Measurements from ENCODE around the gene ENOX1.

The ENOX1 gene

GRCh38 chr13:43301346-43301969, 485.3 kb downstream of the ENOX1 start:
- no peak for DNase-seq

DNA sequence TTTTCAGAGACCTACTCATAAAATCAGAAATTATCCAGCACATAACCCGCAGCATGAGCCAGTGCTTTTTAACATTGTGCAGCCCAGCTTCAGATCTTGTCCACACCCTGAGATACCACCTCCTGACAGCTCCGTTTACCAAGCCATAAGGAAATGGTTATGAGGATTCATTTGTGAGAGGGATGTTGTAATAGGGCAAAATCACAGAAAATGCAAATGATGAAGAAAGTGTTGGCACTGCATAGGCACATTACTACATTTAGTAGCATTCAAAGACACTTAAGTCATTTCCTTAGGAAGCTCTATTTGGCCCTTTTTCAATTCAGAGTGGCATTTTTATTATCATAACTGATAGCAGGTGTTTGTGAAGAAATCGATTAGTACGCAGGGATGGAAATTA, 485.9 kb downstream of the ENOX1 start:
- DNase-seq = no peak

GRCh38 chr13:43299374-43299773, 487.4 kb downstream of the ENOX1 start:
- no peak for DNase-seq

DNA sequence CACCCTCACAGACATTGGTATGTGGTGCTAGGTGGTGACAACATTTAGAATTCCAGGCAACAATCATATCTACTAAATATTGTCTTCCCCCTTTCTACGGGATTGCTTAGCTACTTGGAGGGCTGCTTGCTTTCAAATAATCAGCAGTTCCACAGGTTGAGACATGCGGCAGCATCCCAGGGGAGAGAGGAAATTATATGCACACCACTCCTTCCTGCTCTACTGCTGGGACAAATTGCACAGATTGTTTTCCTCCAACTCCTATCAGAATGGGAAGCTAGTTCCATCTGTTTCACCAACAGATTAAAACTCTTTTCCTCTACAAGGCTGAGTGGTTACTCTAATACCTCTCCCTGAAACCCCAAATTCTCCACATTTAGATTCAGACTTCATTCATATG, 488.0 kb downstream of the ENOX1 start:
- no peak for DNase-seq

DNA sequence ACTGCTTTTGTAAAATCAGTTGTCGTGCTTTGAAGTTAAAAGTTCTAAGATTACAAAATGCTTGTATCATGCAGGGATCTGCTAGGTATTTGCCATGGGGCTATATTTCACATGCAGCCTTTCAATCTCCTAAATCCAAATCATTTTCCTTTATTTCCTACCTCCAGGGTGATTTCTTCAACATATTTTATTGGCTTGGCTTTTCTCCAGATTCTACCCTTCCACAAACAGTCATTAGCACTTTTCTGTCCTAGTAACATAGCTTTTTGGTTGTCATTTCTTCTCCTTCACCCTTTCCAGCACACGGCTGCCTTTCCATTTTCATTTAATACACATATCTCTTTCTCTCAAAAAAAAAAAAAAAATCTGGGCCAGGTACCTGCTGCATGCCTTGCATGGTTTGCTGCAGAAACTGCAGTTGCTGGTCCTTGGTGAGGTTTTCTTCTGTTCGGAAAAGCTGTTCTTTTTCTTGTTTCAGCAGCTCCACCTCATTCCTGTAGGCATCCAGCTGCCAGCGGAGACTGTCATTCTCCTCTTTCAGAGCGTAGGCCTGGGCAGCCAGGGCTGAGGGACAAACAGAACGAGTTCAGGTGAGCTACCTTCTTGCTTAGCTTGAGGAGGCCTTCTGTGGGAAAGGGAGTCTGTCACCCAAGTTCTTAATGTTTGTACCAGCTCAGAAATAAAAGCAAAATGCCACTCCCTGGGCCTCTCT, 488.6 kb downstream of the ENOX1 start:
- no peak for DNase-seq

DNA sequence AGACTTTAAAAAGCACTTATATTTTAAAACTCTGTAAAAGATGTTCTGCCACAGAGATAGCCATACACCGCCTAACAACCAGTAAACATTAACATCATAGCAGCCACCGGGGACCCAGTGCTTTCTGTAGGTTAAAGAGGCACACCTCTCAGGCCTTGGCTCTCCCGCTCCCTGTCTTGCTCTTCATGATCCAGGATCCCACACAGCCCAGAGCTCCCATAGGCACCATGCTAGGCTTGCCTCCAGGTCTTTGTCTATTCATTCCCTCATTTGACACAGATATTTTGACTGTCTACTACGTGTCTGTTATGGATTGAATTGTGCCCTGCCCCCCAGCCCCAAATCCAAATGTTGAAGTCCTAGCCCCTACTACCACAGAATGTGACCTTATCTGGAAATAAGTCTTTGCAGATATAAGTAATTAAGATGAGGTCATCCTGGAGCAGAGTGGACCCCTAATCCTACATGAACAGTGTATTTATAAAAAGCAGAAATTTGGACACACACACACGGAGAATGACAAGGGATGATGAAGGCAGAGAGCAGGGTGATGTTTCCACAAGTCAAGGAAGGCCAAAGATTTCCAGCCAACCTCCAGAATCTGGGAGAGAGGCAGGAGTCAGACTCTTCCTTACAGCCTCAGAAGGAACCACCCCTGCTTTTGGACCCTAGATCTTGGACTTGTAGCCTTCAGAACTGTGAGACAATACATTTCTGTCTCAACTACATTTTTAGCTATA, 490.8 kb downstream of the ENOX1 start:
- no peak for DNase-seq

GRCh38 chr13:43295321-43295720, 491.5 kb downstream of the ENOX1 start:
- no peak for DNase-seq

DNA sequence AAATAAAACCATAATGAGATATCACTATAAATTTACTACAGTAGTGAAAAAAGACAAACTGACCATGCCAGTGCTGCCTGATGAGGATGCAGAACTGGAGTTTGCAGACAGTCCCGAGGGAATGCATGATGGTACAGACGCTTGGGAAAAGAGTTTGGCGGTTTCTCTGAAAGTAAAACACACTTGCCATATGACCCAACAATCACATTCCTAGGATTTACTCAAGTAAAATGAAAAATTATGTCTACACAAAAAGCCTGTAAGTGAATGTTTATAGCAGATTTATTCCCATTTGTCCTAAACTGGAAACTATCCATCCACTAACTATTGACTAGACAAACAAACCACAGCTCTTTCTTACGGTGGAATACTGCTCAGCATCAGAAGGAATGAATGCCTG, 492.4 kb downstream of the ENOX1 start:
- DNase-seq = no peak

GRCh38 chr13:43293986-43294385, 492.8 kb downstream of the ENOX1 start:
- DNase-seq = no peak

DNA sequence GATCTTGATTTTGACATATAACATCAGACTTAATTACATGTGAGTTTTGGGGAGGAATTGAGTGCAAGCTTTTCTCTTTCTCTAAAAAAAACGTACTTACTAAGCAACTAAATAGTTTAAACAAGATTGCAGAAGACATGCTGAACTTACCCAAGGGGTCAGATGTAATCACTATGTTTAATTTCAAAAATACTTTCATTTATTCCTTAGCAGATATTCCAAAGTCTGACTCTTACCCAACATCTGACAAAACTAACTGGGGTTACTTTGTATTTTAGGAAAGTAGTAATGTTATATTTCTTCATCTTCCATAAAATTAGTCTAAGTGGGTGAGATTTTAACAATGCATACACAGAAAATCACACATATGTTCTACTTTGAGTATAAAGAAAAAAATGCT, 493.2 kb downstream of the ENOX1 start:
- no peak for DNase-seq

GRCh38 chr13:43293008-43293407, 493.8 kb downstream of the ENOX1 start:
- no peak for DNase-seq

- no peak for DNase-seq
Observed at GRCh38 chr13:43291287-43292060, 495.3 kb downstream of the ENOX1 start.

DNA sequence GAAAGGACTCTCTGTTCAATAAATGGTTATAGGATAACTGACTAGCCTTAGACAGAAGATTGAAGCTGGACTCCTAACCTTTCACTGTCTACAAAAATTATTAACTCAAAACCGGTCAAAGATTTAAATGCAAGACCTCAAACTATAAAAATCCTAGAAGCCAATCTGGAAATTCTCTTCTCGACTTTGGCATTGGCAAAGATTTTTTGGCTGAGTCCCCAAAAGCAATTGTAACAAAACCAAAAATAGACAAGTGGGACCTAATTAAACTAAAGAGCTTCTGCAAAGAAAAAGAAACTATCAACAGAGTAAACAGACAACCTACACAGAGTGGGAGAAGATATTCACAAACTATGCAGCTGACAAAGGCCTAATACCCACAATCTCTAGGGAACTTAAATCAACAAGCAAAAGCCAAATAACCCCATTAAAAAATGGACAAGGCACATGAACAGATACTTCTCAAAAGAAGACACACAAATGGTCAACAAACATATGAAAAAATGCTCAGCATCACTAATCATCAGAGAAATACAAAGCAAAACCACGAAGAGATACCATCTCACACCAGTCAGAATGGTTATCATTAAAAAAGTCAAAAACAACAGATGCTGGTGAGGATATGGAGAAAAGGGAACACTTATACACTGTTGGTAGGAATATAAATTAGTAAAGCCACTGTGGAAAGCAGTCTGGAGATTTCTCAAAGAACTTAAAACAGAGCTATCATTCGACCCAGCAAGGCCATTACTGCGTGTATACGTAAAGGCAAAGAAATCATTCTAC, 497.1 kb downstream of the ENOX1 start:
- no peak for DNase-seq

DNA sequence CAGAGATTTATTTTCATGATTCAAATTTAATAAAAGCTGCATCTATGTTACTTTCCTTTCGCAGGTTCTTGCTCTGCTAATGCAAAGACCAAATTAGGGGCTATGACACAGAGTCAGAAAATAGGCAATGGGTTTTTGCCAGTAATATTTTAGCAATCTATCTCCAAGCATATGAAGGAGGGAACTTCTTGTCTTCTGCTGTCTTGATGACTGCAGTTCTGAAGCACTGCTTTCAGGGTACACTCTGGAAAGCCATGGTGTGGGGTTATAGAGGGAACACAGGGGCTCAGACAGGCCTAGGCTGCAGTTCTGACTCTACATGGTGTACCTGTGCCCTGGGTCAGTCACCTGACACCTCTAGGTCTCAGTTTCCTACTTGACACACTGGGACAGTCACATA, 500.0 kb downstream of the ENOX1 start:
- DNase-seq = no peak

DNA sequence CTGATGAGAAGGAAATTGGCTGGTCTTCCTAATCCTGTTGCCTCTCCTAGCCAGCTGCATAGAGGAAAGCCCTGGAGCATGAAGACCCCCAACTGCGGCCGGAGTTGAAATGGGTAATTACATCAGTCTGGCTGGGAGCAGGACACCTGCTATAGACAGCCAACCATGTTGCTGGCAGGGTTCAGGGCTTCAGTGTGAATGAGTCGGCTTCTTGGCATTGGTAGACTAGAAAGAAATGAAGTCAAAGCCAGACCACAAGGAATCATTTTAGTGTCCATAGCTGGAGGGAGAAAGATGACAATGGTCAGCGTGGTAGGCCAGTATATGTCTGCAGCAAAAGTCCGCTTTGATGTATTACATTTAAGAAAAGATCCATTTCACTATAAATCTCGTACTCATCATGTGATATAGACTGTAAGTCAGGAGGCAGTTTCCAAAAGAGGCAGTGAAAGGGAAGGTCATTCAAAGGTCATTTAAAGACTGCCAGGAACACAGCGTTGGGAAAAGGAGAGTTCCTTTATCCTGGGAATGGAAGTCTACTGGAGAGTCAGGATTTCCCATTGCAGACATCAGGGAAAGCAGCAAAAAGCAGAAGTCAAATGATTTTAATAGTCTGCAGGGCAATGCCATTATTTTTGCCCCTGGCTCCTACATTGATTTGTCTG, 500.7 kb downstream of the ENOX1 start:
- no peak for DNase-seq

DNA sequence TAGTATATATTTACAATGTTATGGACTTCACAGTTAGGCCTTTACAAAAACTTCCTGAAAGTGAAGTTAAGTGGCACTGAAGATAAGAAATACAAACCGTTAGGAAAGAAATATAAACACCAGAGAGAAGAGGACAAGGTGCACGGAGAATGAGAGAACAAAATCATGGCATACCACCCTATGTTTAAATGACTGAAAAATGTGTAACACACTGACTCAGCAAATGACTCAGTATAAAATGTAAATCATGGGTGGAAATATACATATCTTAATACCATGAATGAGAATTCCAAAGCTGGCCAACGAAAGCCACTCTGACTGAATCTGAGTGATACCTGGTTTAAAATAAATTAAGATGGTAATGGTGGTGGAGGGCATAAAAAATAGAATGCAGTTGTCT, 502.6 kb downstream of the ENOX1 start:
- no peak for DNase-seq

DNA sequence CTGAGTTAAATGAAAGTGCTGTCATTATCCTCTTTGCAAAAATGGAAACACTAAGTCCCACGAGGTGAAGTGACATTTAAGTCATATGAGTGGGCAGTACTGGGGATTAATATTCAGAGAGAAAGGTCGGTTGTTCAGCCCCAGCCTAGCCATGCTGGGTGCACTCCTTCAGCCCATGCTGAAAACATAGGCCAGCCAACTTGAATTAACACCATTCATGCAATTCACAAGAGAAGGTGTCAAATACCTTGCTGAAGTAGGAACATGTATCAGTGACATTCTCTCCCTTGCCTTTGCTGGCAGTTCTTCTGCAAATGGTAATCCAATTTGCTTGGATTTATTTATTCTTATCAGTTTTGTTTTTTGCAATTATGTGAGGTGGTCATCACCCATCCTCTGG, 507.1 kb downstream of the ENOX1 start:
- no peak for DNase-seq

DNA sequence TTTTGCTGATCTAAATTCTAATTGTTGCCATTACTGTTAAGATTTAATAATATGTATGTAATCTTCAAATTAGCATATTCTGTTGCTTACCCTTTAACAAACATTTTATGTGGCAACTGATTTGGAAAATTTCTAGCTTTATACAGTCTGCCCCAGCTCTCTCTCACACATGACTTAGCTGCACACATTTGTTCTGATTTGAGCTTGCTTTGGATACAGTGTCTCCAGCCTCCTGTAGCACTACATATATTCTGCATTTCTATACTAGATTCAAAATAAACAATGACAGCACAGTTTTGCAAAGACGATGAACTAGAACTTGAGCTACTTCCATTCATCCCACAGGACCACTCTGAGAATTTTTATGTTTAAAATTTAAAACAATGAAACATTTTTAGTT, 508.6 kb downstream of the ENOX1 start:
- no peak for DNase-seq

DNA sequence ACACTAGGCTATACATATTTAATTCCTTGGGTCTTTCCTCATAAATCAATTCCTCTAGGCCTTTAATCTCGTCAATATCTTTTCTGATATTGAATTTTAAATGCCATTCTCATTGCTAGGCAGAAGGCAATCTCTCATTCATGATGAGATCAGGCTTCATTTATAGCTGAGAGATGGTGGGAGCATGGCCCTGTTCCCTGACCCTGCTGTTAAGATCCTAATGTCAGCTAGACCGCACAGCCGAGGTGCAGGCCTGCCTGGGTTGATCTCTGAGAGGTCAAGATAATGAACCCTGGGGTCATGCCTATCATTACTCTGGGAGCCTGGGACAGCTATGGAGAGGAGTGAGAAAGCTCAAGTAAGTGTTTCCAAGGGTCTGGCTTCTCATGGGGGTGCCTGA, 509.6 kb downstream of the ENOX1 start:
- DNase-seq = no peak

- no peak for DNase-seq
Observed at GRCh38 chr13:43274881-43275280, 511.9 kb downstream of the ENOX1 start.

GRCh38 chr13:43273362-43273761, 513.4 kb downstream of the ENOX1 start:
- no peak for DNase-seq

DNA sequence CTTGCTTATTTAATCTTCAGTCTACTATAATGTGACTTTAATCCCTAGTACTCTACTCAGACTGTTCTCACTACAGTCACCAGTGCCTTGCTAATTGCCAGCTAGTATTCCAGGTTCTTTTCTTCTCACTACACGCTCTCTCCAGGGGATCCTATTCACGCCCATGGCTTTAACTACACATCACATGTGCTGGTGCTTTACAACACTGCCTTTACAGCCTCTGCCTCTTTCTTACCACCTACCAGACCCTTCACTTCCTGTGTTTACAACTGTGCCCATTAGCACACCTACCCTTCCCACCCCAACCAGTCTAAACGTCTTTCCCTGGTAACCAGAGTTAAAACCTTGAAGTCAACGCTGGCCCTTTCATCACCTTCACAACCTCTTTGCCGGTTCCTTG, 513.9 kb downstream of the ENOX1 start:
- DNase-seq = no peak
